Effector memory CD4-positive, alpha-beta T cell (primary cell): Measurements from ENCODE around the gene CH25H.

ENCODE experiments used
- DNase-seq, 3 donors: peaks; one replicate each; pipeline ENCODE4 v3.0.0-alpha.2; 2020
- H3K27ac ChIP-seq: 2 replicates; pipeline ENCODE4 v1.7.0; 2013; ENCODE audit warnings: mild to moderate bottlenecking, low read length, moderate library complexity; ENCODE audit not compliant: insufficient read depth, poor library complexity, severe bottlenecking
- H3K27me3 ChIP-seq: replicated peaks from 2 replicates; pipeline ENCODE4 v1.7.0; 2013; ENCODE audit warnings: mild to moderate bottlenecking, low read length; ENCODE audit not compliant: insufficient read depth, control insufficient read depth, poor library complexity, severe bottlenecking
- H3K36me3 ChIP-seq: 2 replicates; pipeline ENCODE4 v1.7.0; 2013; ENCODE audit warnings: mild to moderate bottlenecking, low read length, moderate library complexity; ENCODE audit not compliant: control insufficient read depth, insufficient read depth
- H3K4me1 ChIP-seq: 2 replicates; pipeline ENCODE4 v1.7.0; 2013; ENCODE audit warnings: low read length, mild to moderate bottlenecking; ENCODE audit not compliant: control insufficient read depth, insufficient read depth, poor library complexity, severe bottlenecking
- H3K4me3 ChIP-seq: 2 replicates; pipeline ENCODE4 v1.7.0; 2013; ENCODE audit warnings: low read length, low read depth, mild to moderate bottlenecking; ENCODE audit not compliant: insufficient read depth, poor library complexity, severe bottlenecking
- H3K9me3 ChIP-seq: 2 replicates; pipeline ENCODE4 v1.7.0; 2013; ENCODE audit warnings: mild to moderate bottlenecking, low read length, moderate library complexity; ENCODE audit not compliant: control insufficient read depth

The CH25H gene

GRCh38 chr10:89242840-89243568 is 35.9 kb upstream of the CH25H start:
- Histone ChIP-seq H3K36me3 (peaks cover 19% of the 10 kb centered on the region), H3K4me1 (no peaks in the 10 kb centered on the region)

GRCh38 chr10:89242345-89242684 is 35.2 kb upstream of the CH25H start:
- no peaks in the 10 kb centered on the region for H3K9me3 ChIP-seq
- peaks cover 19% of the 10 kb centered on the region for H3K36me3 ChIP-seq
- H3K4me3 ChIP-seq, result no peak overlapping the region
- DNase-seq, result no peak
- H3K27me3 ChIP-seq, result no peaks in the 10 kb centered on the region
- no peak overlapping the region for H3K27ac ChIP-seq
- H3K4me1 ChIP-seq, result no peaks in the 10 kb centered on the region

More at GRCh38 chr10:89242840-89243568, 35.9 kb upstream of the CH25H start:
- Histone ChIP-seq H3K27ac (no peak overlapping the region), H3K9me3 (no peaks in the 10 kb centered on the region), H3K4me3 (no peak overlapping the region), H3K27me3 (no peaks in the 10 kb centered on the region)
- no peak for DNase-seq

- H3K4me1 ChIP-seq, result no peaks in the 10 kb centered on the region
- H3K9me3 ChIP-seq, result no peaks in the 10 kb centered on the region
- H3K27ac ChIP-seq, result no peak overlapping the region
- peaks cover 19% of the 10 kb centered on the region for H3K36me3 ChIP-seq
- H3K27me3 ChIP-seq, result no peaks in the 10 kb centered on the region
- DNase-seq, result no peak
- H3K4me3 ChIP-seq, result no peak overlapping the region
These were observed 34.6 kb upstream of the CH25H start for GRCh38 chr10:89241486-89242344.

GRCh38 chr10:89241026-89241425 is 33.9 kb upstream of the CH25H start:
- Histone ChIP-seq H3K27me3 (no peaks in the 10 kb centered on the region), H3K36me3 (peaks cover 19% of the 10 kb centered on the region), H3K27ac (no peak overlapping the region), H3K9me3 (no peaks in the 10 kb centered on the region), H3K4me3 (no peak overlapping the region), H3K4me1 (no peaks in the 10 kb centered on the region)
- no peak for DNase-seq

GRCh38 chr10:89240519-89240918 is 33.4 kb upstream of the CH25H start:
- H3K36me3 ChIP-seq, result peaks cover 13% of the 10 kb centered on the region
- H3K27me3 ChIP-seq, result no peaks in the 10 kb centered on the region
- H3K27ac ChIP-seq, result no peak overlapping the region
- no peaks in the 10 kb centered on the region for H3K9me3 ChIP-seq
- DNase-seq, result no peak
- no peak overlapping the region for H3K4me3 ChIP-seq
- H3K4me1 ChIP-seq, result no peaks in the 10 kb centered on the region

GRCh38 chr10:89238956-89239644 is 32.0 kb upstream of the CH25H start:
- Histone ChIP-seq H3K4me3 (no peak overlapping the region), H3K27ac (no peak overlapping the region), H3K36me3 (peaks cover 11% of the 10 kb centered on the region), H3K9me3 (no peaks in the 10 kb centered on the region), H3K27me3 (no peaks in the 10 kb centered on the region), H3K4me1 (no peaks in the 10 kb centered on the region)
- no peak for DNase-seq

- no peak overlapping the region for H3K27ac ChIP-seq
- no peaks in the 10 kb centered on the region for H3K9me3 ChIP-seq
- peaks cover 11% of the 10 kb centered on the region for H3K36me3 ChIP-seq
- H3K27me3 ChIP-seq, result no peaks in the 10 kb centered on the region
- no peak overlapping the region for H3K4me3 ChIP-seq
- DNase-seq, result no peak
- H3K4me1 ChIP-seq, result no peaks in the 10 kb centered on the region
These were observed 30.7 kb upstream of the CH25H start for GRCh38 chr10:89237849-89238248.

GRCh38 chr10:89236226-89236797 is 29.2 kb upstream of the CH25H start:
- Histone ChIP-seq H3K4me1 (no peaks in the 10 kb centered on the region), H3K9me3 (no peaks in the 10 kb centered on the region), H3K27ac (no peak overlapping the region), H3K27me3 (no peaks in the 10 kb centered on the region), H3K36me3 (peaks cover 11% of the 10 kb centered on the region), H3K4me3 (no peak overlapping the region)
- no peak for DNase-seq

GRCh38 chr10:89235073-89235798 is 28.1 kb upstream of the CH25H start:
- H3K27ac ChIP-seq, result no peak overlapping the region
- H3K36me3 ChIP-seq, result peaks cover 4% of the 10 kb centered on the region
- H3K9me3 ChIP-seq, result no peaks in the 10 kb centered on the region
- H3K4me3 ChIP-seq, result no peak overlapping the region
- DNase-seq, result no peak
- H3K27me3 ChIP-seq, result no peaks in the 10 kb centered on the region
- no peaks in the 10 kb centered on the region for H3K4me1 ChIP-seq
